SHP77 (cell line): ENCODE data around the gene TRAIP.
"Not testable (repeated sequence)": the region's sequence is repeated elsewhere in the genome, so short reads cannot be mapped to it uniquely, and the experiment has no call there.

Experiments used
- DNase-seq, 2 experiments: peaks; one replicate each; lab custom pipeline; 2025; lab: John Stamatoyannopoulos, UW

Gene TRAIP

DNA sequence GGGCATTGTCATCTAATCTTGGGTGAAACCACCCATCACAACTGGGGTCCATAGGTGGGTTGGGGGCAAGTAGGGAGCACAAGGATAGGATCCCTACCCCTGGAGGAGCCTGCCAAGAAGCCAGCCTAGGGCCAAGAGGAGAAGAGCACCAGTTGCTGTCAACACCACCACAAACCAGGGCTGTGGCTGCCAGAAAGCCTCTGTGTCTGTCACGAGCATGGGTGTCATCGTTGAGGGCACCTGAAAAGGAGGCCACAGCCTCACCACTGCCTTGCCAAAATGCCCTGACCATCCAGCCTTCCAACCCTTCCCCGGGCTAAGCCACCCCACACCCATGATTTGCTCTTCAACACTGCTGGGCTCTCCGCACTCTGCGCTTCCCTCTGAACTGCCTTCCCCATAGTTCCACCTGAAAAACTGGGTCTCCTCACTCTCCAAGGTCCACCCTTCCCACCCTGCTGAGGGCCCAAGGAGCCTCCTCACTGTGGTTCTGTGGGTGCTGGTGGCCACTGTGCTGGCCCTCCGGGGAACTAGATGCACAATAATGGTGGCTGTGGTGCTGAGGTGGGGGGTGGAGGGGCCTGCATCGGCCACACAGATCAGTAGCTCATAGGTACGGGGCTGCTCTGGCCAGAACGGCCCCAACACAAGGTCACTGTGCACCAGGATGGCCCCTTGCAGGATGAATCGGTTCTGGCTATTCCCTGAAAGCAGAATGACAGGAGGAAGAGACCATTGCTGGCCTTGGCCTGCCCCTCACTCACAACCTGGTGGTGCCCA lies 63.8 kb downstream of the TRAIP start:
- no peak for DNase-seq

GRCh38 chr3:49791571-49791970 lies 64.8 kb downstream of the TRAIP start:
- no peak for DNase-seq

- no peak for DNase-seq
These were observed 65.5 kb downstream of the TRAIP start for GRCh38 chr3:49790626-49791411.

- no peak for DNase-seq
These were observed 68.3 kb downstream of the TRAIP start for GRCh38 chr3:49788056-49788455.

DNA sequence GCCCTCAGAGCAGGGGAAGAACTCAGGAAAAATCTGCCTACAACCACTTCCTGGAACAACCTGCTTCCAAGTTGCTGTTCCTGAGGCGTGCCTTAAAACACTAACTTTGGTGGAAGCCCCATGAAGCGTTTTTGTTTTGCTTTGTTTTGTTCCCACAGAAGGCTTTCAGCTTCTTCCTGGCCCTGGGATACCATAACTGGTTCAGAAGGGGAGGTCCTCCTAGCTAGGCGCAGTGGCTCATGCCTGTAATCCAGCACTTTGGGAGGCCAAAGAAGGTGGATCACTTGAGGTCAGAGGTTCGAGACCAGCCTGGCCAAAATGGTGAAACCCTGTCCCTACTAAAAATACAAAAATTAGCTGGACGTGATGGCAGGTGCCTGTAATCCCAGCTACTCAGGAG lies 68.8 kb downstream of the TRAIP start:
- DNase-seq: no peak

DNA sequence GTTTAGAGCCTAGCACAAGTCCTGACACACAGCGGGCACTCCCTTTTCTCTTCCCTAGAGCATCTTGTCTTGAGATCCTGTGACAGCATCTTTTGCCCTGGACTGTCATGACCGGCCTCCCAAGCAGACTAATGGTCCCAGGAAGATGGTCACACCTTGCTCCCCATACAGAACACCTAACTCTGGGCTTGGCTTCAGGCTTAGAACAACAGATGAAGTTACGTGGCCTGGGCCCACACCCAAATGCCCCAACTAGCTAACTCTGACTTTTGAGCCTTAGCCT lies 69.2 kb downstream of the TRAIP start:
- no peak for DNase-seq

- peak; percentile 98 to 99 for DNase-seq
These were observed 69.8 kb downstream of the TRAIP start, which contains the start of gene IP6K1 for GRCh38 chr3:49786357-49787181. TSS of gene IP6K1 (minus strand) at chr3:49786542. CDS start at chr3:49748040, 38,502 bp downstream.

GRCh38 chr3:49785565-49786356 lies 70.6 kb downstream of the TRAIP start:
- peak in 1 of 2 experiments; percentile 8 for DNase-seq

GRCh38 chr3:49782277-49782676 lies 74.1 kb downstream of the TRAIP start:
- DNase-seq: not testable (repeated sequence)

DNA sequence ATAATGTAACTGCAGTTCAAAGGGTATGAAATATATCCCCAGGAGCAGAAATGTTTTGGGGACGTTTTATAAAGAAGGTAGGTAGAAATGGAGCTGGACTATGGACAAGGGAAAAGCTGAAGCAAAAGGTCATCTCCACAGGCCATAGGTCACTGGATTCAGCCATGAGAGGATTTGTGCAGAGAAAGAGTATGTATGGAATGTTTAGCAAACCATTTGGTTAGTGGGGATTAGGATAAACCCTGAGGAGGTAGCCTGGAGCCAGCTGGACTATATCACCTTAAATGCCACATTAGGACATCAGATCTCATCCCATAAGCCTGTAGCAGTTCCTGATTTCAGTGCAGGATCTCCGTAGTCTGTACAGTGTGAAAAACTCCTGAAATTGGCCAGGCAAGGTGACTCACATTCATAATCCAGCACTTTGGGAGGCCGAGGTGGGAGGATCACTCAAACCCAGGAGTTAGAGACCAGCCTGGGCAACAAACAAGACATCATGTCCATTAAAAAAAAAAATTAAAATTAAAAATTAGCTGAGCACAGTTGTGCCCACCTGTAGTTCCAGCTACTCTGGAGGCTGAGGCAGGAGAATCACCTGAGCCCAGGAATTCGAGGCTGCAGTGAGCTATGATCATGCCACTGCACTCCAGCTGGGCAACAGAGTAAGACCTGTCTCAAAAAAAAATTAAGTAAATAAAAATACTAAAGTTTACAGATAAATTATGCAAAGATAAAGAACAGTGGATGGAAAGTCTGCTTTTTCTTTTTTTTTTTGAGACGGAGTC lies 74.8 kb downstream of the TRAIP start:
- no peak for DNase-seq

DNA sequence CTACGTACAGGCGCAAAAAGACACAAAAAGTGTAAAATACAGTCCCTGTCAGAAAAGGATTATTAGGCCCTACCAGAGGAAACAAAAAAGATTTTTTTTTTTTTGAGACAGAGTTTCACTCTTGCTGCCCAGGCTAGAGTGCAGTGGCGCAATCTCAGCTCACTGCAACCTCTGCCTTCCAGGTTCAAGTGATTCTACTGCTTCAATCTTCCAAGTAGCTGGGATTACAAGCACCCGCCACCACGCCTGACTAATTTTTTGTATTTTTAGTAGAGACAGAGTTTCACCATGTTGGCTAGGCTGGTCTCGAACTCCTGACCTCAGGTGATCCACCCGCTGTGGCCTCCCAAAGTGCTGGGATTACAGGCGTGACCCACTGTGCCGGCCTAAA lies 75.4 kb downstream of the TRAIP start:
- not testable (repeated sequence) for DNase-seq

GRCh38 chr3:49780080-49780974 lies 76.0 kb downstream of the TRAIP start:
- no peak for DNase-seq

GRCh38 chr3:49779358-49780079 lies 76.8 kb downstream of the TRAIP start:
- DNase-seq: no peak
